Astrocyte of the spinal cord (primary cell): ENCODE measurements around the gene PRSS2.

Source experiments
- DNase-seq: peaks from one replicate; pipeline ENCODE4 v3.0.0; 2011; ENCODE audit warnings: low read depth, low spot score
- H3K4me3 ChIP-seq: 2 replicates; pipeline ENCODE4 v1.5.1; 2011; ENCODE audit warnings: low read depth, mild to moderate bottlenecking, low read length, moderate library complexity
- CTCF ChIP-seq: IDR thresholded peaks from 2 replicates; pipeline ENCODE4 v1.5.1; 2012; ENCODE audit warnings: low read depth, mild to moderate bottlenecking, low read length, inconsistent platforms
- in situ Hi-C: cut with HindIII; loops from 2 replicates; pipeline ENCODE4 v1.10.0; 2017; ENCODE audit warnings: low sequenced_read_pairs

The PRSS2 gene

GRCh38 chr7:142792593-142792992 lies 21.8 kb downstream of the PRSS2 start:
- TF ChIP-seq CTCF: no peak
- no peak for DNase-seq
- in situ Hi-C loops: no loop called here
- no peak overlapping the region for H3K4me3 ChIP-seq

- peak; percentile 30 for DNase-seq
Measured at GRCh38 chr7:142793156-142793555, 22.4 kb downstream of the PRSS2 start.

DNA sequence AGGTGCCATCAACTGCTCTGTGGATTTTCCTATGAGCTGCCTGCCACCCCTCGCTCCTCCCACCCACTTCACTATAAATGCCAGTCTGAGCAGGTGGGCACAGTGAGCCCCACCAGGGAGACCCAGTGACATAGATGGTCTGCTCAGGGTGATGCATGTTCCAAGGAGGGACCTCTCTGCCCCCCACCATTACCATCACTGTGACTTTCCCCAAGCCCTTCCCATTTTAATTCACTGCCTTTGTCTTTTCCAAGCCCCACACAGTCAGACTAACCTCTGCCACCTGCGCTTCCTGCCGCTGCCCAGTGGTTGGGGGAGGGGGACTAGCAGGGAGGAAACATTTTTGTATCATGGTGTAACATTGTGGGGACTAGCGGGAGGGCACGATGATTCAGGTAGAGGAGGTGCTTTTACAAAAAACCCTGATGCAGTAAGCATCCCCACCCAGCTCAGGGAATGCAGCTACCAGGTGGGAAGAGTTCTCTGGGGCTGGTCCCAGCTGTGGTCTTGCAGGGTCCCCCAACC lies 24.6 kb downstream of the PRSS2 start:
- H3K4me3 ChIP-seq: no peak overlapping the region
- in situ Hi-C loops: no loop called here
- no peak for DNase-seq
- TF ChIP-seq CTCF: no peak

More at GRCh38 chr7:142793156-142793555, 22.4 kb downstream of the PRSS2 start:
- TF ChIP-seq CTCF: no peak
- in situ Hi-C loops: no loop called here
- no peak overlapping the region for H3K4me3 ChIP-seq

GRCh38 chr7:142796001-142796500 lies 25.3 kb downstream of the PRSS2 start:
- no peak for TF ChIP-seq CTCF
- H3K4me3 ChIP-seq: peak overlapping the region; percentile 58
- in situ Hi-C loops: no loop called here
- no peak for DNase-seq

GRCh38 chr7:142796501-142797390 lies 26.0 kb downstream of the PRSS2 start:
- DNase-seq: no peak
- TF ChIP-seq CTCF: no peak
- in situ Hi-C loops: no loop called here
- H3K4me3 ChIP-seq: peak overlapping the region; percentile 58

DNA sequence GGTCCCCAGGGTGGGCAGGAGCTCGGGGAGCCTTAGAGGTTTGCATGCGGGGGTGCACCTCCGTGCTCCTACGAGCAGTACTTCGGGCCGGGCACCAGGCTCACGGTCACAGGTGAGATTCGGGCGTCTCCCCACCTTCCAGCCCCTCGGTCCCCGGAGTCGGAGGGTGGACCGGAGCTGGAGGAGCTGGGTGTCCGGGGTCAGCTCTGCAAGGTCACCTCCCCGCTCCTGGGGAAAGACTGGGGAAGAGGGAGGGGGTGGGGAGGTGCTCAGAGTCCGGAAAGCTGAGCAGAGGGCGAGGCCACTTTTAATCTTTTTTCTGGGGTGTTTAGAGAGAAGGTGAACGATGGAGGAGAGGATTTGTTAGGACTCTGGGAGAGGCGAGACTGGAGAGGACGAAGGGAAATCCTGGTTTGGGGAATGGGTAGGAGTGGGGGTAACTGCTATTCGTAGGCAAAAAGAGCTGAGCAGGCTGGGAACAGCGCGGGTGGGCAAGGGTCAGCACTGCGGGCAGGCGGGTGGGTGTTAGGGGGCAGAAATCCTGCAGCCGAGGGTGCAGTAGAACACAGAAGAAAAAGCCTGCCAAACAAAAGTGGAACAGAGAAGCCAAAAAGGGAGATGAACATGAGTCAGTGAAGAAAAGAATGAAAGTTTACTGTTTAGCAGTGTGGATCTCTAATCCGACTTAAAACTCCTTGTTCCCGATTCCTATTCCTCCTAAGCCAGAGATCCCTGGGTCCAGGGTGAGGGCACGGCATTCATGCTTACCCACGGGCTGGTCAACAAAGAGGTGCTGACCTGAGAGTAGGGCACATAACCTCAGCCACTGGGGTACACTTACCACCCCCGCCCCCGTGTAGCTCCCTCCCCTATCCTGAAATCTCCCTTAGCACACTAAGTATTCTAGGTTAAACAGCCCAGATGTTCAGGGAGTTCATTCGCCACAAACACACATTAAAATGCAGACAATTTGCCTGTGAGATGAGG lies 26.9 kb downstream of the PRSS2 start:
- in situ Hi-C loops: no loop called here
- TF ChIP-seq CTCF: no peak
- peak overlapping the region; percentile 58 for H3K4me3 ChIP-seq
- no peak for DNase-seq
